A549 (cell line): ENCODE data around the gene TSKS.

ENCODE experiments used
- CEBPB ChIP-seq, 2 experiments: fragments of >200 bp in 1 of 2; sonication (Bioruptor Twin) in 1 of 2; formaldehyde crosslinking in 1 of 2; IDR thresholded peaks; 2 replicates each; pipeline ENCODE4 v1.6.1; 2012 to 2016
- HOXA7 ChIP-seq: fragments of 250-450 bp; sonication (Bioruptor Pico); IDR thresholded peaks from 2 replicates; pipeline ENCODE4 v1.5.0; 2020; ENCODE audit warnings: mild to moderate bottlenecking, moderate library complexity
- KDM1A ChIP-seq: fragments of 200-600 bp; sonication (generic); IDR thresholded peaks from 2 replicates; pipeline ENCODE4 v1.6.1; 2016; ENCODE audit warnings: low read depth, mild to moderate bottlenecking
- MYC ChIP-seq: IDR thresholded peaks from 2 replicates; pipeline ENCODE4 v1.6.1; 2012; ENCODE audit warnings: mild to moderate bottlenecking, inconsistent platforms, low read length, improper control_type of control experiment, borderline replicate concordance
- NR3C1 ChIP-seq: fragments of >200 bp; sonication (Bioruptor Twin); formaldehyde crosslinking; IDR thresholded peaks from 3 replicates; pipeline ENCODE4 v1.6.1; 2017
- POLR2A ChIP-seq: IDR thresholded peaks from 2 replicates; pipeline ENCODE4 v1.6.1; 2012; ENCODE audit warnings: mild to moderate bottlenecking, low read length
- TF ChIP-seq, protein P1 (sequence below): fragments of 200-600 bp; sonication (generic); IDR thresholded peaks from 2 replicates; pipeline ENCODE4 v1.6.1; 2016; ENCODE audit warnings: antibody characterized with exemption, mild to moderate bottlenecking, moderate library complexity
- TF ChIP-seq, protein P2 (sequence below): fragments of >200 bp; sonication (Bioruptor Twin); formaldehyde crosslinking; IDR thresholded peaks from 3 replicates; pipeline ENCODE4 v1.5.1; 2016
- TF ChIP-seq, protein P3 (sequence below): IDR thresholded peaks from 2 replicates; pipeline ENCODE4 v1.6.1; 2012

DNA sequence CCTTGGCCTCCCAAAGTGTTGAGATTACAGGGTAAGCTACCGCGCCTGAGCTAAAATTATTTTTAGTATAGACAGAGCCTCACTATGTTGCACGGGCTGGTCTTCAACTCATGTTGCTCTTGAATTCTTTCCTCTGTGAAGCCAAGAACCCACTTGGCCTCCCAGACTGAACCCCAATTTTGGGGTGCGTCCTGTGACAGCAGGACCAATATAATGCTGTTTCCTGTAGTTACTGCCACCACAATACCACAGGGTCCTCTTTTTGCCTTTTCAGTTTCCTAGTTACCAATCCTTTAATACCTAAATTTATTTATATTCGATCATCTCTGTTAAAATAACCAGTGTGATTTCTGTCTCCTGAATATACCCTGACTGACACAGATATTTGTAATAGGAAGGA lies 32.9 kb downstream of the TSKS start:
- TF ChIP-seq NR3C1: no peak
- TF ChIP-seq, protein P1, sequence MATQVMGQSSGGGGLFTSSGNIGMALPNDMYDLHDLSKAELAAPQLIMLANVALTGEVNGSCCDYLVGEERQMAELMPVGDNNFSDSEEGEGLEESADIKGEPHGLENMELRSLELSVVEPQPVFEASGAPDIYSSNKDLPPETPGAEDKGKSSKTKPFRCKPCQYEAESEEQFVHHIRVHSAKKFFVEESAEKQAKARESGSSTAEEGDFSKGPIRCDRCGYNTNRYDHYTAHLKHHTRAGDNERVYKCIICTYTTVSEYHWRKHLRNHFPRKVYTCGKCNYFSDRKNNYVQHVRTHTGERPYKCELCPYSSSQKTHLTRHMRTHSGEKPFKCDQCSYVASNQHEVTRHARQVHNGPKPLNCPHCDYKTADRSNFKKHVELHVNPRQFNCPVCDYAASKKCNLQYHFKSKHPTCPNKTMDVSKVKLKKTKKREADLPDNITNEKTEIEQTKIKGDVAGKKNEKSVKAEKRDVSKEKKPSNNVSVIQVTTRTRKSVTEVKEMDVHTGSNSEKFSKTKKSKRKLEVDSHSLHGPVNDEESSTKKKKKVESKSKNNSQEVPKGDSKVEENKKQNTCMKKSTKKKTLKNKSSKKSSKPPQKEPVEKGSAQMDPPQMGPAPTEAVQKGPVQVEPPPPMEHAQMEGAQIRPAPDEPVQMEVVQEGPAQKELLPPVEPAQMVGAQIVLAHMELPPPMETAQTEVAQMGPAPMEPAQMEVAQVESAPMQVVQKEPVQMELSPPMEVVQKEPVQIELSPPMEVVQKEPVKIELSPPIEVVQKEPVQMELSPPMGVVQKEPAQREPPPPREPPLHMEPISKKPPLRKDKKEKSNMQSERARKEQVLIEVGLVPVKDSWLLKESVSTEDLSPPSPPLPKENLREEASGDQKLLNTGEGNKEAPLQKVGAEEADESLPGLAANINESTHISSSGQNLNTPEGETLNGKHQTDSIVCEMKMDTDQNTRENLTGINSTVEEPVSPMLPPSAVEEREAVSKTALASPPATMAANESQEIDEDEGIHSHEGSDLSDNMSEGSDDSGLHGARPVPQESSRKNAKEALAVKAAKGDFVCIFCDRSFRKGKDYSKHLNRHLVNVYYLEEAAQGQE: no peak
- TF ChIP-seq POLR2A: no peak
- TF ChIP-seq, protein P2, sequence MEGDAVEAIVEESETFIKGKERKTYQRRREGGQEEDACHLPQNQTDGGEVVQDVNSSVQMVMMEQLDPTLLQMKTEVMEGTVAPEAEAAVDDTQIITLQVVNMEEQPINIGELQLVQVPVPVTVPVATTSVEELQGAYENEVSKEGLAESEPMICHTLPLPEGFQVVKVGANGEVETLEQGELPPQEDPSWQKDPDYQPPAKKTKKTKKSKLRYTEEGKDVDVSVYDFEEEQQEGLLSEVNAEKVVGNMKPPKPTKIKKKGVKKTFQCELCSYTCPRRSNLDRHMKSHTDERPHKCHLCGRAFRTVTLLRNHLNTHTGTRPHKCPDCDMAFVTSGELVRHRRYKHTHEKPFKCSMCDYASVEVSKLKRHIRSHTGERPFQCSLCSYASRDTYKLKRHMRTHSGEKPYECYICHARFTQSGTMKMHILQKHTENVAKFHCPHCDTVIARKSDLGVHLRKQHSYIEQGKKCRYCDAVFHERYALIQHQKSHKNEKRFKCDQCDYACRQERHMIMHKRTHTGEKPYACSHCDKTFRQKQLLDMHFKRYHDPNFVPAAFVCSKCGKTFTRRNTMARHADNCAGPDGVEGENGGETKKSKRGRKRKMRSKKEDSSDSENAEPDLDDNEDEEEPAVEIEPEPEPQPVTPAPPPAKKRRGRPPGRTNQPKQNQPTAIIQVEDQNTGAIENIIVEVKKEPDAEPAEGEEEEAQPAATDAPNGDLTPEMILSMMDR: no peak
- TF ChIP-seq, protein P3, sequence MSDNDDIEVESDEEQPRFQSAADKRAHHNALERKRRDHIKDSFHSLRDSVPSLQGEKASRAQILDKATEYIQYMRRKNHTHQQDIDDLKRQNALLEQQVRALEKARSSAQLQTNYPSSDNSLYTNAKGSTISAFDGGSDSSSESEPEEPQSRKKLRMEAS: no peak
- TF ChIP-seq MYC: no peak
- no peak for TF ChIP-seq HOXA7 (CRISPR knock-in tag)
- TF ChIP-seq CEBPB (IDR thresholded peaks at IDR 0.05): no peak
- no peak for TF ChIP-seq KDM1A
